HEK293T (cell line): Measurements from ENCODE around the gene MELK.
"Not testable (repeated sequence)": the region's sequence is repeated elsewhere in the genome, so short reads cannot be mapped to it uniquely, and the experiment has no call there.

Experiments
- CTCF ChIA-PET: fragments of 350-600 bp; formaldehyde crosslinking; extraction: SDS; loops from one replicate; lab custom pipeline; 2021; ENCODE audit warnings: antibody characterized with exemption, inconsistent platforms; lab: Yijun Ruan, JAX
- POLR2A ChIA-PET: fragments of 350-600 bp; formaldehyde crosslinking; extraction: SDS; loops from one replicate; lab custom pipeline; 2020; ENCODE audit warnings: antibody characterized with exemption, inconsistent platforms; lab: Yijun Ruan, JAX
- DNase-seq: peaks from one replicate; pipeline ENCODE4 v3.0.0; 2012; ENCODE audit warnings: mixed read lengths; ENCODE audit errors: extremely low spot score
- ARNT ChIP-seq: fragments of 450-650 bp; IDR thresholded peaks from 2 replicates; pipeline ENCODE4 v1.6.1; 2017; ENCODE audit warnings: mild to moderate bottlenecking
- BHLHE40 ChIP-seq: fragments of 450-650 bp; IDR thresholded peaks from 2 replicates; pipeline ENCODE4 v1.6.1; 2016; ENCODE audit warnings: mild to moderate bottlenecking, moderate library complexity, borderline replicate concordance
- CTBP1 ChIP-seq: fragments of 450-650 bp; IDR thresholded peaks from 2 replicates; pipeline ENCODE4 v1.6.1; 2016; ENCODE audit warnings: borderline replicate concordance
- ELF4 ChIP-seq: fragments of 450-650 bp; IDR thresholded peaks from 2 replicates; pipeline ENCODE4 v1.6.1; 2017; ENCODE audit warnings: antibody characterized with exemption
- FOXA1 ChIP-seq: fragments of 450-650 bp; IDR thresholded peaks from 2 replicates; pipeline ENCODE4 v1.6.1; 2016; ENCODE audit warnings: mild to moderate bottlenecking
- FOXK2 ChIP-seq: fragments of 450-650 bp; IDR thresholded peaks from 2 replicates; pipeline ENCODE4 v1.6.1; 2016; ENCODE audit warnings: mild to moderate bottlenecking
- FOXM1 ChIP-seq: fragments of 450-650 bp; IDR thresholded peaks from 2 replicates; pipeline ENCODE4 v1.6.1; 2017; ENCODE audit warnings: mild to moderate bottlenecking, borderline replicate concordance
- HDGF ChIP-seq: fragments of 450-650 bp; IDR thresholded peaks from 2 replicates; pipeline ENCODE4 v1.6.1; 2017; ENCODE audit warnings: antibody characterized with exemption, borderline replicate concordance
- L3MBTL2 ChIP-seq: fragments of 450-650 bp; conservative IDR thresholded peaks from 2 replicates; pipeline ENCODE4 v1.6.1; 2016; ENCODE audit warnings: mild to moderate bottlenecking
- LEF1 ChIP-seq: fragments of 450-650 bp; IDR thresholded peaks from 2 replicates; pipeline ENCODE4 v1.6.1; 2017; ENCODE audit warnings: mild to moderate bottlenecking, borderline replicate concordance
- NFRKB ChIP-seq: fragments of 450-650 bp; IDR thresholded peaks from 2 replicates; pipeline ENCODE4 v1.6.1; 2016; ENCODE audit warnings: mild to moderate bottlenecking, moderate library complexity
- PKNOX1 ChIP-seq: fragments of 450-650 bp; IDR thresholded peaks from 2 replicates; pipeline ENCODE4 v1.6.1; 2016
- SP1 ChIP-seq: fragments of 450-650 bp; IDR thresholded peaks from 2 replicates; pipeline ENCODE4 v1.6.1; 2017
- SUZ12 ChIP-seq: fragments of 450-650 bp; IDR thresholded peaks from 2 replicates; pipeline ENCODE4 v1.6.1; 2016; ENCODE audit warnings: mild to moderate bottlenecking
- TARDBP ChIP-seq: fragments of 450-650 bp; IDR thresholded peaks from 2 replicates; pipeline ENCODE4 v1.6.1; 2016
- ZNF384 ChIP-seq: fragments of 450-650 bp; IDR thresholded peaks from 2 replicates; pipeline ENCODE4 v1.6.1; 2016

MELK gene

GRCh38 chr9:36572515-36573418 lies at the start of gene MELK:
Gene MELK (plus strand): TSS chr9:36572895. CDS start chr9:36581682, 8,787 bp downstream.
- CTCF ChIA-PET = no interaction called here
- TF ChIP-seq PKNOX1 (no peak), SP1 (no peak), SUZ12 (no peak), TARDBP (no peak), ARNT (no peak), ZNF384 (no peak), NFRKB (no peak), HDGF (no peak), FOXK2 (no peak), FOXA1 (no peak)
- POLR2A ChIA-PET = interaction anchor here (0.7 kb wide), 1 partner anchor 166 kb away, joined by 3 read pairs; no protein-coding TSS in a partner anchor
- DNase-seq = peak; percentile 90

GRCh38 chr9:36530224-36530623 lies 42.5 kb upstream of the MELK start:
- POLR2A ChIA-PET = no interaction called here
- CTCF ChIA-PET = no interaction called here

GRCh38 chr9:36532353-36532752 lies 40.3 kb upstream of the MELK start:
- DNase-seq = no peak
- CTCF ChIA-PET = no interaction called here
- no peak for TF ChIP-seq FOXM1
- TF ChIP-seq NFRKB = no peak
- TF ChIP-seq ZNF384 = no peak
- TF ChIP-seq L3MBTL2 = no peak
- TF ChIP-seq ARNT = no peak
- TF ChIP-seq HDGF = no peak
- no peak for TF ChIP-seq FOXK2
- no peak for TF ChIP-seq FOXA1
- TF ChIP-seq SUZ12 = no peak
- TF ChIP-seq PKNOX1 = no peak
- no peak for TF ChIP-seq TARDBP
- TF ChIP-seq ELF4 = no peak
- TF ChIP-seq BHLHE40 = no peak
- TF ChIP-seq SP1 = no peak
- no peak for TF ChIP-seq LEF1
- TF ChIP-seq CTBP1 = no peak
- POLR2A ChIA-PET = no interaction called here

More at GRCh38 chr9:36530224-36530623, 42.5 kb upstream of the MELK start:
- no peak for DNase-seq
- TF ChIP-seq CTBP1 (no peak), ARNT (no peak), LEF1 (no peak), ELF4 (no peak), FOXA1 (no peak), ZNF384 (no peak), PKNOX1 (no peak)

DNA sequence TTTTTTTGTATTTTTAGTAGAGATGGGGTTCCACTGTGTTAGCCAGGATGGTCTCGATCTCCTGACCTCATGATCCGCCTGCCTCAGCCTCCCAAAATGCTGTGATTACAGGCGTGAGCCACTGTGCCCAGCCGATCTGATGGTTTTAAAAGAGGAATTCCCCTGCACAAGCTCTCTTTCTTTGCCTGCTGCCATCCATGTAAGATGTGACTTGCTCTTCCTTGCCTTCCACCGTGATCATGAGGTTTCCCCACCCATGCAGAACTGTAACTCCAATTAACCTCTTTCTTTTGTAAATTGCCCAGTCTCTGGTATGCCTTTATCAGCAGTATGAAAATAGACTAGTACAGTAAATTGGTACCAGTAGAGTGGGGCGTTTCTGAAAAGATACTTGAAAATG lies 39.0 kb upstream of the MELK start:
- CTCF ChIA-PET, DNase-seq, POLR2A ChIA-PET: not testable (repeated sequence)

DNA sequence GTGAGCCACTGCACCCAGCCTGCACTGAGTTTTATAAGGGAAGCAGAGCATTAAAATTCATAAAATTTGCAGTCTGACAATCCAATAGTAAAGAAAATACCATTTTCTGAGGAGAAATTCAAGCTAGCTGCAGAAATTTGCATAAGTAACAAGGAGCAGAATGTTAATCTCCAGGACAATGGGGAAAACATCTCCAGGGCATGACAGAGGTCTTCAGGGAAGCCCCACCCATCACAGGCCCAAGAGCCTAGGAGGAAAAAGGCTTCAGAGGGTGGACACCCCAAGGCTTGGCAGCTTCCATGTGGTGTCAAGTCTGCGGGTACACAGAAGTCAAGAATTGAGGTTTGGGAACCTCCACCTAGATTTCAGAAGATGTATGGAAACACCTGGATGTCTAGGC lies 37.6 kb upstream of the MELK start:
- TF ChIP-seq FOXK2 (no peak), PKNOX1 (no peak), NFRKB (no peak), SUZ12 (no peak), BHLHE40 (no peak), CTBP1 (no peak), LEF1 (no peak), FOXM1 (no peak), HDGF (no peak), SP1 (no peak), L3MBTL2 (no peak), ARNT (no peak), ZNF384 (no peak), TARDBP (no peak), FOXA1 (no peak), ELF4 (no peak)
- ChIA-PET CTCF (no interaction called here), POLR2A (no interaction called here)
- no peak for DNase-seq

- TF ChIP-seq FOXM1 (no peak), FOXK2 (no peak), TARDBP (no peak), LEF1 (no peak), BHLHE40 (no peak), ZNF384 (no peak), NFRKB (no peak), L3MBTL2 (no peak), PKNOX1 (no peak), SUZ12 (no peak), CTBP1 (no peak), FOXA1 (no peak), ARNT (no peak), ELF4 (no peak), SP1 (no peak), HDGF (no peak)
- ChIA-PET POLR2A (no interaction called here), CTCF (no interaction called here)
Observed at GRCh38 chr9:36537861-36538260, 34.8 kb upstream of the MELK start.

More at GRCh38 chr9:36537861-36538260, 34.8 kb upstream of the MELK start:
- no peak for DNase-seq
